Stimulated activated naive CD8-positive, alpha-beta T cell treated with anti-CD3 and anti-CD28 coated beads, Interleukin-15, Interleukin-2, amounts not matched to agents 100 U/mL and 50 U/mL, for 24 hours (primary cell): ENCODE measurements around the gene PEPD.
"Not testable (repeated sequence)": the region's sequence is repeated elsewhere in the genome, so short reads cannot be mapped to it uniquely, and the experiment has no call there.

Experiments used
- ATAC-seq: fragments of 150-1000 bp; cut with Tn5 transposase; one replicate; pipeline ENCODE4 v1.10.0; 2021
- DNase-seq: peaks from one replicate; pipeline ENCODE4 v3.0.0; 2021

Gene PEPD

GRCh38 chr19:33521480-33522370 is at the start of gene PEPD:
Gene PEPD, minus strand, starts transcription at chr19:33521791. Its CDS starts 31 bp downstream, at chr19:33521760.
- ATAC-seq: peak; percentile 97
- peak; percentile 89 for DNase-seq

- DNase-seq (no peak), ATAC-seq (no peak)
Measured at GRCh38 chr19:33569821-33570220, 48.2 kb upstream of the PEPD start.

- DNase-seq (no peak), ATAC-seq (no peak)
Measured at GRCh38 chr19:33568706-33569105, 47.1 kb upstream of the PEPD start.

- DNase-seq (no peak), ATAC-seq (no peak)
Measured at GRCh38 chr19:33564836-33565338, 43.3 kb upstream of the PEPD start.

GRCh38 chr19:33562636-33563035 is 41.0 kb upstream of the PEPD start:
- ATAC-seq (no peak), DNase-seq (no peak)

GRCh38 chr19:33561666-33562065 is 40.1 kb upstream of the PEPD start:
- not testable (repeated sequence) for DNase-seq, ATAC-seq

GRCh38 chr19:33561261-33561660 is 39.7 kb upstream of the PEPD start:
- DNase-seq: no peak
- no peak for ATAC-seq

GRCh38 chr19:33559996-33560395 is 38.4 kb upstream of the PEPD start:
- ATAC-seq (no peak), DNase-seq (no peak)

GRCh38 chr19:33558856-33559255 is 37.3 kb upstream of the PEPD start:
- no peak for DNase-seq

GRCh38 chr19:33558151-33558550 is 36.6 kb upstream of the PEPD start:
- no peak for ATAC-seq

More at GRCh38 chr19:33558856-33559255, 37.3 kb upstream of the PEPD start:
- ATAC-seq: no peak

GRCh38 chr19:33557720-33558119 is 36.1 kb upstream of the PEPD start:
- DNase-seq (no peak), ATAC-seq (no peak)

More at GRCh38 chr19:33558151-33558550, 36.6 kb upstream of the PEPD start:
- no peak for DNase-seq

GRCh38 chr19:33557196-33557595 is 35.6 kb upstream of the PEPD start:
- ATAC-seq: no peak

GRCh38 chr19:33556261-33556660 is 34.7 kb upstream of the PEPD start:
- ATAC-seq: no peak
- DNase-seq: no peak

More at GRCh38 chr19:33557196-33557595, 35.6 kb upstream of the PEPD start:
- DNase-seq: no peak

- not testable (repeated sequence) for ATAC-seq, DNase-seq
Measured at GRCh38 chr19:33555726-33556125, 34.1 kb upstream of the PEPD start.

GRCh38 chr19:33554821-33555220 is 33.2 kb upstream of the PEPD start:
- DNase-seq: no peak
- ATAC-seq: no peak

GRCh38 chr19:33554391-33554790 is 32.8 kb upstream of the PEPD start:
- no peak for DNase-seq
- ATAC-seq: no peak

- no peak for DNase-seq
Measured at GRCh38 chr19:33553530-33554310, 32.1 kb upstream of the PEPD start.

GRCh38 chr19:33552928-33553279 is 31.3 kb upstream of the PEPD start:
- no peak for DNase-seq
- ATAC-seq: no peak

More at GRCh38 chr19:33553530-33554310, 32.1 kb upstream of the PEPD start:
- ATAC-seq: no peak

- DNase-seq (no peak), ATAC-seq (no peak)
Measured at GRCh38 chr19:33552191-33552927, 30.8 kb upstream of the PEPD start.

GRCh38 chr19:33551676-33552075 is 30.1 kb upstream of the PEPD start:
- ATAC-seq: no peak
- DNase-seq: no peak

- DNase-seq: no peak
- no peak for ATAC-seq
Measured at GRCh38 chr19:33550768-33551167, 29.2 kb upstream of the PEPD start.

GRCh38 chr19:33547676-33548075 is 26.1 kb upstream of the PEPD start:
- ATAC-seq (no peak), DNase-seq (no peak)
